HepG2 (cell line): ENCODE data around the gene SRCIN1. TPM values are rescaled to one million over a fixed set of nuclear protein-coding genes. Genes with fewer than 3 reads are reported as not detected.

ENCODE experiments used
- ATAC-seq: fragments of 200-7000 bp; cut with Tn5 transposase; 3 replicates; pipeline ENCODE4 v1.9.1; 2020; ENCODE audit warnings: mild to moderate bottlenecking, moderate library complexity
- BruUV-seq: library from RNA; stranded (reverse); fragments of 400-500 nt; replicated peaks from 2 replicates; lab custom pipeline; 2021; lab: Mats Ljungman, UMichigan
- CTCF ChIA-PET: fragments of 300-600 bp; formaldehyde crosslinking; extraction: SDS; loops from one replicate; lab custom pipeline; 2021; ENCODE audit warnings: low total read pairs, inconsistent platforms, low intra/inter-chr PET ratio; lab: Yijun Ruan, JAX
- POLR2A ChIA-PET: fragments of 350-600 bp; sonication (Branson Sonifier 250); formaldehyde crosslinking; loops from one replicate; lab custom pipeline; 2020; ENCODE audit warnings: antibody characterized with exemption, inconsistent platforms; lab: Yijun Ruan, JAX
- DNase-seq: peaks from one replicate; pipeline ENCODE4 v3.0.0-alpha.2; 2015; ENCODE audit warnings: low spot score
- FAIRE-seq: peaks from 3 replicates; lab custom pipeline; 2011; peaks lifted over from hg19 to GRCh38; lab: Jason Lieb, UNC
- H2AFZ ChIP-seq: one replicate; pipeline ENCODE4 v1.6.1; 2011; ENCODE audit warnings: low read length, inconsistent platforms
- H3K27ac ChIP-seq: fragments of 300-600 bp; 3 replicates; pipeline ENCODE4 v1.8.0; 2011; ENCODE audit warnings: mixed run types, mild to moderate bottlenecking, mixed read lengths, low read length, inconsistent platforms; ENCODE audit not compliant: insufficient read depth; ENCODE audit errors: extremely low read length
- H3K27me3 ChIP-seq, 2 experiments: fragments of 200-600 bp in 1 of 2; 2 replicates in 1 of 2; 3 replicates in 1 of 2; pipeline versions ENCODE4 v1.6.0 to v1.8.0; 2011; ENCODE audit warnings: low read length in 2 of 2, mild to moderate bottlenecking in 2 of 2, moderate library complexity in 2 of 2, inconsistent platforms in 1 of 2; ENCODE audit not compliant: insufficient read depth in 2 of 2, control insufficient read depth in 1 of 2
- H3K36me3 ChIP-seq, 2 experiments: fragments of 200-600 bp in 1 of 2; replicated peaks in 1 of 2; 2 replicates in 1 of 2; 3 replicates in 1 of 2; pipeline versions ENCODE4 v1.5.1 to v1.8.0; 2011; ENCODE audit warnings: low read length in 2 of 2, inconsistent platforms in 1 of 2; ENCODE audit not compliant: insufficient read depth in 2 of 2, control insufficient read depth in 1 of 2
- H3K4me1 ChIP-seq: 2 replicates; pipeline ENCODE4 v1.5.1; 2012; ENCODE audit warnings: low read length, inconsistent platforms; ENCODE audit not compliant: insufficient read depth
- H3K4me2 ChIP-seq: 2 replicates; pipeline ENCODE4 v1.6.0; 2011; ENCODE audit warnings: low read depth, low read length, inconsistent platforms
- H3K4me3 ChIP-seq, 3 experiments: fragments of 200-600 bp in 1 of 3; sonication (generic), shearing (Covaris generic) in 1 of 3; replicated peaks in 1 of 3; 2 replicates each; pipeline ENCODE4 v1.5.1; 2011 to 2016; ENCODE audit warnings: low read length in 3 of 3, inconsistent platforms in 2 of 3, low read depth in 2 of 3, mild to moderate bottlenecking in 2 of 3, control low read depth in 1 of 3, mixed read lengths in 1 of 3; ENCODE audit not compliant: insufficient read depth in 1 of 3
- H3K79me2 ChIP-seq: one replicate; pipeline ENCODE4 v1.6.1; 2011; ENCODE audit warnings: low read length, inconsistent platforms; ENCODE audit not compliant: insufficient read depth
- H3K9ac ChIP-seq: 2 replicates; pipeline ENCODE4 v1.6.0; 2011; ENCODE audit warnings: mild to moderate bottlenecking, low read depth, low read length, inconsistent platforms; ENCODE audit not compliant: insufficient read depth
- H3K9me3 ChIP-seq: 2 replicates; pipeline ENCODE4 v1.5.1; 2012; ENCODE audit warnings: mild to moderate bottlenecking, low read length
- H4K20me1 ChIP-seq: 2 replicates; pipeline ENCODE4 v1.6.0; 2011; ENCODE audit warnings: inconsistent platforms, mild to moderate bottlenecking, low read length, moderate library complexity; ENCODE audit not compliant: insufficient read depth
- FLYWCH1 ChIP-seq: sonication (generic); formaldehyde crosslinking; IDR thresholded peaks from 2 replicates; pipeline ENCODE4 v1.8.1; 2023; ENCODE audit warnings: mild to moderate bottlenecking, missing genetic modification reagents
- FOXP1 ChIP-seq, 2 experiments: fragments of 450-650 bp in 1 of 2; IDR thresholded peaks; 2 replicates each; pipeline ENCODE4 v1.6.1; 2017 to 2018; ENCODE audit warnings: antibody characterized with exemption in 1 of 2
- GPN1 ChIP-seq: sonication (generic); formaldehyde crosslinking; IDR thresholded peaks from 2 replicates; pipeline ENCODE4 v1.5.1; 2020; ENCODE audit warnings: missing genetic modification reagents, borderline replicate concordance
- GTF3A ChIP-seq: sonication (generic); formaldehyde crosslinking; conservative IDR thresholded peaks from 2 replicates; pipeline ENCODE4 v1.4.0; 2020; ENCODE audit warnings: mild to moderate bottlenecking, missing genetic modification reagents
- PATZ1 ChIP-seq: sonication (generic); formaldehyde crosslinking; IDR thresholded peaks from 2 replicates; pipeline ENCODE4 v1.4.0; 2020; ENCODE audit warnings: missing genetic modification reagents
- SMYD3 ChIP-seq: sonication (generic); formaldehyde crosslinking; IDR thresholded peaks from 2 replicates; pipeline ENCODE4 v1.8.1; 2023; ENCODE audit warnings: mild to moderate bottlenecking, missing genetic modification reagents
- THAP9 ChIP-seq: sonication (generic); formaldehyde crosslinking; IDR thresholded peaks from 2 replicates; pipeline ENCODE4; 2020; ENCODE audit warnings: missing genetic modification reagents, mild to moderate bottlenecking, borderline replicate concordance
- ZNF235 ChIP-seq: sonication (generic); formaldehyde crosslinking; IDR thresholded peaks from 2 replicates; pipeline ENCODE4 v1.8.1; 2023; ENCODE audit warnings: mild to moderate bottlenecking, missing genetic modification reagents, borderline replicate concordance
- ZNF253 ChIP-seq: sonication (generic); formaldehyde crosslinking; IDR thresholded peaks from 2 replicates; pipeline ENCODE4 v1.8.0; 2022; ENCODE audit warnings: mild to moderate bottlenecking, missing genetic modification reagents, borderline replicate concordance
- ZNF333 ChIP-seq: sonication (generic); formaldehyde crosslinking; IDR thresholded peaks from 2 replicates; pipeline ENCODE4 v1.4.0; 2020; ENCODE audit warnings: mild to moderate bottlenecking, missing genetic modification reagents, borderline replicate concordance
- ZNF577 ChIP-seq: sonication (generic); formaldehyde crosslinking; IDR thresholded peaks from 2 replicates; pipeline ENCODE4 v1.4.0; 2020; ENCODE audit warnings: mild to moderate bottlenecking, low read depth, missing genetic modification reagents, borderline replicate concordance
- ZNF598 ChIP-seq: sonication (generic); formaldehyde crosslinking; IDR thresholded peaks from 2 replicates; pipeline ENCODE4 v1.5.1; 2020; ENCODE audit warnings: mild to moderate bottlenecking, missing genetic modification reagents, borderline replicate concordance
- ZNF614 ChIP-seq: IDR thresholded peaks from 2 replicates; pipeline ENCODE4 v1.6.1; 2018; ENCODE audit warnings: missing biosample characterization, missing genetic modification reagents, inconsistent platforms, borderline replicate concordance
- ZNF687 ChIP-seq: sonication (generic); formaldehyde crosslinking; IDR thresholded peaks from 2 replicates; pipeline ENCODE4 v1.5.1; 2020; ENCODE audit warnings: mild to moderate bottlenecking, missing genetic modification reagents, moderate library complexity
- WGBS: methylation state at CpG from one replicate; pipeline ENCODE4 v1.1.6; 2017; ENCODE audit warnings: low lambda C conversion rate; 5-methylcytosine and 5-hydroxymethylcytosine counted together
- in situ Hi-C: cut with HindIII; loops from 2 replicates; pipeline ENCODE4 v1.10.0; 2017; ENCODE audit warnings: low pct_unique_long_range_greater_than_20kb; ENCODE audit not compliant: extremely low pct_ligation_motif_present
- intact Hi-C: fragments of 100-400 bp; cut with micrococcal nuclease; formaldehyde crosslinking; loops from one replicate; pipeline ENCODE4 v1.10.0; 2022; ENCODE audit not compliant: unreplicated experiment
- polyA plus RNA-seq, 8 experiments: library from polyadenylated mRNA; depleted of rRNA in 3 of 8; stranded (reverse) in 7 of 8; unstranded in 1 of 8; fragments of >200 nt; fragmentation: Illumina TruSeq in 4 of 8; extraction: Trizol in 4 of 8; gene quantifications; 2 replicates each; pipeline versions ENCODE4 v1.2.1 to v1.2.3, GENCODE V29; 2011 to 2016; ENCODE audit warnings: low read depth in 4 of 8, missing spikeins in 1 of 8, mixed read lengths in 1 of 8; ENCODE audit not compliant: insufficient read depth in 1 of 8
- total RNA-seq, 5 experiments: library from RNA; depleted of rRNA; stranded (reverse); fragments of >200 nt; fragmentation: Illumina TruSeq; extraction: Trizol; gene quantifications; 2 replicates each; pipeline ENCODE4 v1.2.3, GENCODE V29; 2016; ENCODE audit warnings: low read depth in 1 of 5

The SRCIN1 gene
- total and polyA plus RNA-seq, 2 of the 13 experiments (the other 11 are each of a cell fraction or from before 2014, with no cell fraction given): 1.2 to 9.6 TPM

- FAIRE-seq: no peak
- ChIA-PET POLR2A (interaction anchor here (1.3 to 13.7 kb wide), 4 partner anchors 13 to 58 kb away, joined by 3 to 208 read pairs (median 14); no protein-coding TSS in a partner anchor), CTCF (no interaction called here)
- no peak for DNase-seq
- no peaks in the 10 kb centered on the region for H3K9me3 ChIP-seq
- no peak overlapping the region for H3K4me3 ChIP-seq
- no peaks in the 10 kb centered on the region for H3K27me3 ChIP-seq
- peaks cover 18% of the 10 kb centered on the region; the same call in 1 of the 2 replicates for H4K20me1 ChIP-seq
- H3K36me3 ChIP-seq: no peaks in the 10 kb centered on the region
- H3K79me2 ChIP-seq: peaks cover 3% of the 10 kb centered on the region
- no TSS peak for BruUV-seq
- ATAC-seq: no peak
- H3K27ac ChIP-seq: no peak overlapping the region
- no peak overlapping the region for H3K4me2 ChIP-seq
- in situ Hi-C loops (no loop called here), intact Hi-C loops (no loop called here)
- H3K9ac ChIP-seq: no peak overlapping the region; the same call in 1 of the 2 replicates
- H2AFZ ChIP-seq: no peak overlapping the region
- 58% methylated on average over 9 of the region's 9 CpGs for WGBS
- peaks cover 89% of the 10 kb centered on the region for H3K4me1 ChIP-seq
- TF ChIP-seq GTF3A (CRISPR knock-in tag) (no peak), FOXP1 (IDR thresholded peaks at IDR 0.05) (no peak), FOXP1 (CRISPR knock-in tag; IDR thresholded peaks at IDR 0.05) (no peak), ZNF253 (CRISPR knock-in tag) (no peak), SMYD3 (CRISPR knock-in tag) (no peak), THAP9 (CRISPR knock-in tag) (no peak), FLYWCH1 (no peak), ZNF598 (CRISPR knock-in tag) (no peak), PATZ1 (CRISPR knock-in tag) (no peak), ZNF614 (no peak), ZNF235 (CRISPR knock-in tag) (0 out of 2 replicates have a peak, but pooled peaks have one; percentile 44), ZNF687 (CRISPR knock-in tag) (peak; percentile 19; the same call in 1 of the 2 replicates), ZNF577 (CRISPR knock-in tag) (no peak), ZNF333 (peak; percentile 64; the same call in 1 of the 2 replicates), GPN1 (CRISPR knock-in tag) (no peak)
Measured at GRCh38 chr17:38599398-38599856, 6.3 kb downstream of the SRCIN1 start.
